ENCODE measurements around the gene PSME4.

The PSME4 gene

DNA sequence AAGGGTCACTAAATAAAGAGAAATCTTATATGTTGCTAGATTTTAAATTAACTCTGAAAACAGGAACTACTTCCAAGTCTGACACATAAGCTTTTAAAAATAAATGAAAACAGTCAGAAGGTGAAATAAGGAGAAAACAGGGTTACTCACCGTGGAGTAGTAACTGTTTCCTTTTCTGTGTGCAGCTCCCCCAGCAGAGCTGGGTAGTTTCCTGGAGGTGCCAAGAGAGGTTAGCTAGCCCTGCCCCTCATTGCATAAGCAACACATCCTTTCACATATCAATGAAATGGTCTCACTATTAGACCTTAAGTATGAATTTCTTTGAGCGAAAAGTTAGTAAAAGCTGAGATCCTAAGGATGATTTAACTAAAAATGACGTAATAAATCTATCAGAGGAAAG is 57.1 kb downstream of the PSME4 start:
- Histone ChIP-seq H3K9ac (ENCODE audit: low read depth, low read length) (no peak overlapping the region), H3K36me3 (ENCODE audit: insufficient read depth, low read length) (peaks cover 65% of the 10 kb centered on the region), H3K79me2 (ENCODE audit: insufficient read depth, low read length) (no peaks in the 10 kb centered on the region), H3K27me3 (ENCODE audit: insufficient read depth, low read length, poor library complexity) (no peaks in the 10 kb centered on the region), H3K9me3 (ENCODE audit: insufficient read depth, low read length, severe bottlenecking) (no peaks in the 10 kb centered on the region), H3K4me2 (ENCODE audit: insufficient read depth, low read length) (no peak overlapping the region), H4K20me1 (ENCODE audit: insufficient read depth, low read length) (no peaks in the 10 kb centered on the region), H3K27ac (ENCODE audit: low read length) (no peak overlapping the region), H3K4me3 (ENCODE audit: low read depth in 1 of 2, low read length in 2 of 2) (no peak overlapping the region), H3K4me1 (ENCODE audit: insufficient read depth, low read length) (no peaks in the 10 kb centered on the region), H2AFZ (ENCODE audit: low read depth, low read length) (no peak overlapping the region)
- ATAC-seq (ENCODE audit: insufficient read depth, low read depth) (peak; percentile 57; the same call in 1 of the 3 replicates), DNase-seq (no peak)
- TF ChIP-seq, protein P1, sequence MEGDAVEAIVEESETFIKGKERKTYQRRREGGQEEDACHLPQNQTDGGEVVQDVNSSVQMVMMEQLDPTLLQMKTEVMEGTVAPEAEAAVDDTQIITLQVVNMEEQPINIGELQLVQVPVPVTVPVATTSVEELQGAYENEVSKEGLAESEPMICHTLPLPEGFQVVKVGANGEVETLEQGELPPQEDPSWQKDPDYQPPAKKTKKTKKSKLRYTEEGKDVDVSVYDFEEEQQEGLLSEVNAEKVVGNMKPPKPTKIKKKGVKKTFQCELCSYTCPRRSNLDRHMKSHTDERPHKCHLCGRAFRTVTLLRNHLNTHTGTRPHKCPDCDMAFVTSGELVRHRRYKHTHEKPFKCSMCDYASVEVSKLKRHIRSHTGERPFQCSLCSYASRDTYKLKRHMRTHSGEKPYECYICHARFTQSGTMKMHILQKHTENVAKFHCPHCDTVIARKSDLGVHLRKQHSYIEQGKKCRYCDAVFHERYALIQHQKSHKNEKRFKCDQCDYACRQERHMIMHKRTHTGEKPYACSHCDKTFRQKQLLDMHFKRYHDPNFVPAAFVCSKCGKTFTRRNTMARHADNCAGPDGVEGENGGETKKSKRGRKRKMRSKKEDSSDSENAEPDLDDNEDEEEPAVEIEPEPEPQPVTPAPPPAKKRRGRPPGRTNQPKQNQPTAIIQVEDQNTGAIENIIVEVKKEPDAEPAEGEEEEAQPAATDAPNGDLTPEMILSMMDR (IDR thresholded peaks at IDR 0.05; ENCODE audit: borderline replicate concordance, extremely low read depth, low read length, poor library complexity, severe bottlenecking): no peak

DNA sequence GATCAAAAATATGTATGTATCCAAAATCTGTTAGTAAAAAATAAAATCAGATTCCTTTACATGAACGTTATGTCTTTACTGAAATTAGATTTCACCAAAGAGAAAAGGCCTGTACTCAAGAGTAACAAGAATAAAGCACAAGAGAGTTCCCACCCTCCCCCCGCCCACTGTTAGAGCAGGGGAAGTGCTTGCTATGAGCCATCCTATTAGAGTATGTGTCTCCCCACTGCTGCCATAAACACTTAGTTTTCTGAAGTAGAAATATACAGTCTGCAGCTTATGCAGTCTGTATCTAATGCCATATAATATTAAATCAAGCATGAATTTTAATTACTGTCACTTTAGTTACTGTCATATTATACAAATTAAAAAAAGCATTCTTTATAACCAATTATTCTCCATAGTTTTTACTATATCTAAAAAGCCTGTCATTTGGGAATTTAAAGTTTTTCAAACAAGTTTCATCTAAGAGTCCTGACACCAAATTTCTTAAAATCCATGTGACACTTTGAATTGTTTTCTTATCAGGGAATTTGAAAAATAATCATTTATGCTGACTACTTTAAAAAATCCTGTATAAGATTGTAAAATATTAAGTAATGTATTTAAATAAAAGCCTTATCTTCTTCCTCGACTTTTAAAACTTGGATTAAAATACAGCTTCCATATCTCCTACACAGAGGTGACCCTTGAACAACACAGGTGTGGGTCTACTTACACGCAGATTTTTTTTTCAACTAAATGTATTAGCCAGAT is 59.2 kb downstream of the PSME4 start:
- H2AFZ ChIP-seq (ENCODE audit: low read depth, low read length): no peak overlapping the region
- no peak overlapping the region for H3K4me3 ChIP-seq (ENCODE audit: low read depth in 1 of 2, low read length in 2 of 2)
- no peaks in the 10 kb centered on the region for H3K9me3 ChIP-seq (ENCODE audit: insufficient read depth, low read length, severe bottlenecking)
- H3K4me1 ChIP-seq (ENCODE audit: insufficient read depth, low read length): no peaks in the 10 kb centered on the region
- DNase-seq (no peak), ATAC-seq (ENCODE audit: insufficient read depth, low read depth) (no peak)
- peaks cover 72% of the 10 kb centered on the region for H3K36me3 ChIP-seq (ENCODE audit: insufficient read depth, low read length)
- H3K9ac ChIP-seq (ENCODE audit: low read depth, low read length): no peak overlapping the region
- H3K27ac ChIP-seq (ENCODE audit: low read length): no peak overlapping the region
- H3K4me2 ChIP-seq (ENCODE audit: insufficient read depth, low read length): no peak overlapping the region
- H4K20me1 ChIP-seq (ENCODE audit: insufficient read depth, low read length): no peaks in the 10 kb centered on the region
- no peaks in the 10 kb centered on the region for H3K79me2 ChIP-seq (ENCODE audit: insufficient read depth, low read length)
- H3K27me3 ChIP-seq (ENCODE audit: insufficient read depth, low read length, poor library complexity): no peaks in the 10 kb centered on the region
- TF ChIP-seq, protein P1 (IDR thresholded peaks at IDR 0.05; ENCODE audit: borderline replicate concordance, extremely low read depth, low read length, poor library complexity, severe bottlenecking): no peak
- no peak for TF ChIP-seq EZH2 (IDR thresholded peaks at IDR 0.05; ENCODE audit: borderline replicate concordance, low read depth, low read length, severe bottlenecking)

DNA sequence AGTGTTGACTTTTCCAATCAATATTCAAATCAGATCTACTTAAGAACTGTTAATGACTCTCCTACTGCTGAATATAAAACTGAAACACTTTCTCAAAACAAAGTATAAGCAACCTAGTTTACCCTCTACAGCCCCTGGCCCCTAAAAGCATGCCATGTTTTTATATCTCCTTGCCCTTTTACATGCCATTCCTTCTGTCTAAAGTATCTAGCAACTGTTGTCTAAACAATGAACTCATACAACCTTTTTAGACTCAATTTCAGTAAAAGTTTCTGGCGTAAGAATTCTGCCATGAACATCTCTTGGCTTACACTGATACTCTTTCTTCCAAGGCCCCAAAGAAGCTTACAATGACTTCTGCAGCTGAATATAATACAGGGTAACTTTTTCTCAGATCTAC is 63.2 kb downstream of the PSME4 start:
- Histone ChIP-seq H3K79me2 (ENCODE audit: insufficient read depth, low read length) (no peaks in the 10 kb centered on the region), H2AFZ (ENCODE audit: low read depth, low read length) (no peak overlapping the region), H3K36me3 (ENCODE audit: insufficient read depth, low read length) (peaks cover 80% of the 10 kb centered on the region), H3K9ac (ENCODE audit: low read depth, low read length) (no peak overlapping the region), H3K4me2 (ENCODE audit: insufficient read depth, low read length) (no peak overlapping the region), H3K27me3 (ENCODE audit: insufficient read depth, low read length, poor library complexity) (no peaks in the 10 kb centered on the region), H3K27ac (ENCODE audit: low read length) (no peak overlapping the region), H3K4me1 (ENCODE audit: insufficient read depth, low read length) (no peaks in the 10 kb centered on the region), H4K20me1 (ENCODE audit: insufficient read depth, low read length) (no peaks in the 10 kb centered on the region), H3K4me3 (ENCODE audit: low read depth in 1 of 2, low read length in 2 of 2) (no peak overlapping the region), H3K9me3 (ENCODE audit: insufficient read depth, low read length, severe bottlenecking) (no peaks in the 10 kb centered on the region)
- no peak for ATAC-seq (ENCODE audit: insufficient read depth, low read depth)
- TF ChIP-seq EZH2 (IDR thresholded peaks at IDR 0.05; ENCODE audit: borderline replicate concordance, low read depth, low read length, severe bottlenecking): no peak
- TF ChIP-seq, protein P1 (IDR thresholded peaks at IDR 0.05; ENCODE audit: borderline replicate concordance, extremely low read depth, low read length, poor library complexity, severe bottlenecking): no peak
- no peak for DNase-seq

Measured in DND-41 (cell line).